Measurements from ENCODE around the gene C6orf47.
A peak's percentile ranks its signal among the peaks of the same experiment; 100 is the strongest.

Gene C6orf47

GRCh38 chr6:31687321-31687720 lies 26.7 kb upstream of the C6orf47 start:
- no peak for TF ChIP-seq CTCF (IDR thresholded peaks at IDR 0.05; ENCODE audit: low read depth, low read length)

GRCh38 chr6:31686483-31686882 lies 25.9 kb upstream of the C6orf47 start:
- H3K4me3 ChIP-seq (replicated peaks in 1 of 2; ENCODE audit: low read depth in 2 of 2, low read length in 2 of 2): no peak overlapping the region
- no peak for TF ChIP-seq CTCF (IDR thresholded peaks at IDR 0.05; ENCODE audit: low read depth, low read length)
- no peak for DNase-seq (ENCODE audit: low read depth in 2 of 2)

More at GRCh38 chr6:31687321-31687720, 26.7 kb upstream of the C6orf47 start:
- no peak for DNase-seq (ENCODE audit: low read depth in 2 of 2)
- no peak overlapping the region for H3K4me3 ChIP-seq (replicated peaks in 1 of 2; ENCODE audit: low read depth in 2 of 2, low read length in 2 of 2)

GRCh38 chr6:31683591-31683990 lies 23.0 kb upstream of the C6orf47 start:
- H3K4me3 ChIP-seq (replicated peaks in 1 of 2; ENCODE audit: low read depth in 2 of 2, low read length in 2 of 2): no peak overlapping the region
- no peak for DNase-seq (ENCODE audit: low read depth in 2 of 2)
- TF ChIP-seq CTCF (IDR thresholded peaks at IDR 0.05; ENCODE audit: low read depth, low read length): no peak

GRCh38 chr6:31681135-31681671 lies 20.6 kb upstream of the C6orf47 start:
- TF ChIP-seq CTCF (IDR thresholded peaks at IDR 0.05; ENCODE audit: low read depth, low read length): peak; percentile 30
- H3K4me3 ChIP-seq (replicated peaks in 1 of 2; ENCODE audit: low read depth in 2 of 2, low read length in 2 of 2): peak overlapping the region; percentile 44 to 54
- DNase-seq (ENCODE audit: low read depth in 2 of 2): peak in 1 of 2 donors; percentile 36

- H3K4me3 ChIP-seq (replicated peaks in 1 of 2; ENCODE audit: low read depth in 2 of 2, low read length in 2 of 2): peak within 1 kb of the TSS; percentile 44 to 54
- peak; percentile 79 for TF ChIP-seq CTCF (IDR thresholded peaks at IDR 0.05; ENCODE audit: low read depth, low read length)
- DNase-seq (ENCODE audit: low read depth in 2 of 2): peak; percentile 92 to 95
These were observed 19.9 kb upstream of the C6orf47 start, which contains the start of gene LY6G5C for GRCh38 chr6:31680226-31681134. LY6G5C (minus strand) TSS chr6:31681067; CDS start chr6:31680373, 694 bp downstream.

- no peak overlapping the region for H3K4me3 ChIP-seq (replicated peaks in 1 of 2; ENCODE audit: low read depth in 2 of 2, low read length in 2 of 2)
- no peak for TF ChIP-seq CTCF (IDR thresholded peaks at IDR 0.05; ENCODE audit: low read depth, low read length)
These were observed 17.4 kb upstream of the C6orf47 start for GRCh38 chr6:31677955-31678354.

More at GRCh38 chr6:31677955-31678354, 17.4 kb upstream of the C6orf47 start:
- DNase-seq (ENCODE audit: low read depth in 2 of 2): no peak

All from cardiac fibroblast (primary cell).